NCI-H2171 treated with DMSO at 0.1 percent for 48 hours (cell line): ENCODE measurements around the gene ROPN1L.

Experiments used
- DNase-seq: peaks from one replicate; lab custom pipeline; 2025; lab: John Stamatoyannopoulos, UW

ROPN1L gene

DNA sequence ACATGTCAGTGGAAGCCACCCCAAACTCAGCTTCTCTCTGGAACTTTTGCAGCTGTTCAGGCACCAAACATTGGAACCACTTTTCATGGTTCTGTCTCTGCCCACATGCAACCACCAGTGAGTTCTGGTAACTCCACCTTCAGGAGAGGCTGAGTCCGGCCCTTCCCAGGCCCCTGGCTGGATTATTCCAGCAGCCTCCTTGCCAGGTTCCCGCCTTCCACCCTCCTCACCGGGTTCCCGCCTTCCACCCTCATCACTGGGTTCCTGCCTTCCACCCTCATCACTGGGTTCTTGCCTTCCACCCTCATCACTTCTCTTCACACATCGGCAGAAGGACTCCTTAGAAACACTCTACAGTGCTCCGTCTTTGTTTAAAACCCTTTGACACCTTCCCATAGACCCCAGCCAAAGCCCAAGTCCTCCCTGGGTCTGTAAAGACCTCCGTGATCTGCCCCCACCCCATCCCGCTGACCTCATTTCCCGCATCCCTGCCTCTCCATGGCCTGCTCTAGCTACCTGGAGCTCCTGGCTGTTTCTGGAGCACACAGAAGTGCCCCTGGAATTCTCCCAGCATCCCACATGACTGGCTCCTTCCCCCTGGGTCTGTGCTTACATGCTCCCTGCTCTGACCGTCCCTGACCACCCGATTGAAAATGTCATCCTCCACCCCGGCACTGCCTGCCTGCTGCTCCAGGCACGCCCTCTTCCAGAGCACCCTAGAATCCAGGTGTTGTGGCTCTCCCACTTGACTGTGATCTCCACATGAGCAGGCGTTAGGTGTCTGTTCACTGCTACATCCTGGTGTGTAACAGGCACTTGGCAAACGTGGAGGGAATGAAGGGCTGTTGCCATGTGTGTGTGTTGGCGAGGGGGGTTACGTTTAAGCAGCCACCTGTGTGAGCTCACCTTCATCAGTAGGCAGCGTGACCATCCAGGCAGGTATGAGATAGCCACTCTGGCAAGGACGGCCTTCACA lies 17.7 kb downstream of the ROPN1L start:
- DNase-seq, result no peak

DNA sequence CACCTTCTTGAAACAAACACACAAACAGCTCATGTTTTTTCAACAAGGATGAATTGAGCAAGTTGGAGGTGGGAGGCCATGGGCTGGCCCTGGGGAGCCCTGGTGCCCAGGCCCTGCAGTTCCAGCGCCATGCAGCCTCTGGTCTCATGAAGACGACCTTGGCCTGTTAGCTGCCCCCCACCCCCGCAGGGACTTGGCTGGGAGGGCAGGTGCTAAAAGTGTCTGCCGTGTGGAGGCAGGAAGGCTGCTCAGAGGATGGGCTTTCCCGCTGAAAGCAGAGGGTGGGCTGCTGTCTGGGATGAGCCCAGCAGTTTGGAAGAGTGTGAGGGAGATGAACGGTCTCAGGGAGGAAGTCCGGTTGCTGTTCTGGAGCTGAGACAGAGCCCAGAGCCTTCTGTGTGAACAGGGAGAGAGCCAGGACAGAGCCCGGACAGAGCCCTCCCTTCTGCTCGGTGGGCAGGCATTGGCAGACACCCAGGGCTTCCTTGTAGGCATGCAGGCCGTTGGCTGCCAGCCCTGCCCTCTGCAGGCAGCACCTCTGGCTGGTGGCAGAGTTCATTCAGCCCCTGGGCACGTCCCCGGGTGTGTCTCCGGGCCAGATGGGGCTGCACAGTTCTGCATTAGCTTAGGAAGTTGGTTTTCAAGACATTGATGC lies 18.7 kb downstream of the ROPN1L start:
- no peak for DNase-seq

DNA sequence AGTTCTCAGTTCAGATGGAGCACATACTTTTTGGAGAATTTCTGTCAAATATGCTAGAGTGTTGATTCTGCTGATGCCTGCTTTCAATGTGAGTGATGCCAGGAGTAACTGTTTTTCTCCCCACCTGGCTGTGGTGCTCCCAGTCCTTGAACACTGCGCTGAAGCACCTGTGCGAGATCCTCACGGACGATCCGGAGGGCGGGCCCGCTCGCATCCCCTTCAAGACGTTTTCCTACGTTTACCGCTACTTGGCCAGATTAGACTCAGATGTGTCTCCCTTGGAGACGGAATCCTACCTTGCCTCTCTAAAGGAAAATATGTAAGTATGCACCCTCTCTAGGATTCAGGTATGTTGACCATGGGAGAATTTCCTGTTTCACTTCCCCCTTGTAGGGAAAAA lies 19.4 kb downstream of the ROPN1L start:
- no peak for DNase-seq

DNA sequence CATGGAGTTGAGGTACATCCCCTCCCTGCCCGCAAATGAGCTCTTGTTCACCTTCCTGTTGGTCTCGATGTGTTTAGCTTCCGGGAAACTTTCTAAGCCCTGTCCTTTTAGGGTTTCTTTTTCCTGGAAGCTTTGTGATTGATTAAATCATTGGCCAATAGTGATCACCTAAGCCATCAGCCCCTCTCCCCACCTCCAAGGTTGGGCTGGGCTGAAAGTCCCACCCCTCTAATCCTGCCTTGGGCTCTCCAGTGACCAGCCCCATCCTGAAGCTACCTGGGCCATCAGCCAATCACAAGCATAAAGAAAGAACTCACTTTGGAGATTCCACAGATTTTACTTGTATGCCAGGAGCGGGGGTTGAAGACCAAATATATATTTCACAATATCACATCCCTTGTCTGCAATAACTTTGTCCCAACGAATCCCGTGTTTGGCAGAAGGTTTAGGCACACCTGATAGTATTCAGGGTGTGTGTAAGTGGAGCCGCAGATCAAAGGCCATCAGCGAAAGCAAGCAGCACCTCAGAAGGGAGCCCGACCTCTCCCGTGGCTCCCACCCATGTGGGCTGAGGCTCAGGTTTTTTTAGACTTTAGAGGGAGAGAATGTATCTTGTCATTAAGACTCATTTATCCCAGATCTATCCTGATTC lies 20.4 kb downstream of the ROPN1L start:
- DNase-seq, result no peak

DNA sequence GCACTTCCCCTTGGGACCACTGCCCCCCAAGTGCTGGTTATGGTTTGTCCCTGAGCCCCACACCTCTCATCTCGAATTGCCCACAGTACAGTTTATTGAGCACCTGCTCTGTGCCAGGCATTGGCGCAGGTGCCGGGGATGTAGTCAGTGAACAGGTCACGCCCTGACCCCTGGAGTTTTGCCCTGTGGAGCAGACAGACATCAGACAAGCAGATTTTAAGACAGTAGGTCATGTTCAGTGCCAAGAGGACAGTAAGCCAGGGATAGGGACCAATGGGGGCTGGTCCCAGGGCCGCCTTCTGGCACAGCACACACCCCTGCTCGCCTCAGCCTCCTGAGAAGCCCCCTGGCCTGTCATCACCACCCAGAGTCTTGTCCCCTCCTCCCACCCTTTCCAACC lies 21.9 kb downstream of the ROPN1L start:
- DNase-seq, result no peak

DNA sequence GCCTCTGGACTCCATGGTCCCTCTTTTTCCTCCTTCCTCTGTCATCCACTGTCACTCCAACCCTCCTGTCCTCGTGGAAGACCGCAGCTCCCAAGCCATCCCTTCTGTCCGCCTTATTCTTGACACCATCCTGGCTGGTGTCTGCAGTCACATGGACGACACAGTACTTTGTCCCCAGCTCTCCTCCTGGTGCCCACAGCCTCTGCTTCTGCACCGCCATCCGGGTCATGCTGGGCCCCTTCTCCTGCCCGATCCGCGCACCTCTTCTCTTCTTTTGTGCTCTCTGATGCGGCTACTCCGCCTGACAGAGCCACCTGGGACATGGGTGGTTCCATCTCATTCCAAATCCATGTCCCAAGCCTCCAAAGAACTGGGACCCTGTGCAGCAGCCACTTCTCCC lies 22.5 kb downstream of the ROPN1L start:
- no peak for DNase-seq

DNA sequence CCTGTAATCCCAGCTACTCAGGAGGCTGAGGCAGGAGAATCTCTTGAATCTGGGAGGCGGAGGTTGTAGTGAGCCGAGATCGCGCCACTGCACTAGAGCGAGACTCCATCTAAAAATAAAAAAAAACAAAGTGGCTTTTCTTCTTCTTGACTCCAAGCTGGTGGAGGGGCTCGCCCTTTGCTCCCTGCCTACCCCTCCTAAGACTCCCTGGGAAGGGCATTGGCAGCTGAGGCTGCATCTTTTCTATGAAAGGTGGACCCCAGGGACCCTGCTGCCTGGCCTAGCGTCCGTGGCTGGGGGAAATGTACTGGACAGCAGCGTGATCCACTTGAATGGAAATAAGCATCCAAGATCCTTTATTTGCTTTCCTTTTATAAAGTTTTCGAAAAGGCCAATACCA lies 24.0 kb downstream of the ROPN1L start:
- DNase-seq, result no peak

DNA sequence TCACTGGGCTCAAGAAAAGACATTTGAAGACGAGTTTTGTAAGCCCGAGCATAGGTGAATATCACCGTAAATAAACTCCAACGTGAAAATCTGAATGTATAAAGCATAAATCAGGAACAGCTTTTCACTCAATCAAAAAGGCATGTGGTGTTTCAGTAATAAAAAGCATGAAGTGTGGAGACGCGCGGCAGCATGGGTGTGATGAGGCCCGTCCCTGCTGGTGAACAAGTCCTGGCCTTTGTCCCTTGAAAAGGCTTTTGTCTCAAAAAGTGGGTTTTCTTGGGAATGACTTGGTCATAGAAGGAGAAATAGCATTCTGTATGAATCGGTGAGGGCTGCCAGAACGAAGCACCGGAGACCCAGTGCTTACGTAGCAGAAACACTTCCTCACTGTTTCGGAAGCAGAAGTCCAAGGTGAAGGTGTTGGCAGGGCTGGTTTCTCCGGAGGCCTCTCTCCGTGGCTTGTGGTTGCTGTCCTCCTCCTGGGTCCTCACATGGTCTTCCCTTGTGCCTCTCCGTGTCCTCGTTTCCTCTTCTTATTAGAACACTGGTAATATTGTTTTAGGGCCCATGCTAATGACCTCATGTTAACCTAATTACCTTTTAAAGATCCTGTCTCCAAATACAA lies 24.9 kb downstream of the ROPN1L start:
- DNase-seq, result no peak

DNA sequence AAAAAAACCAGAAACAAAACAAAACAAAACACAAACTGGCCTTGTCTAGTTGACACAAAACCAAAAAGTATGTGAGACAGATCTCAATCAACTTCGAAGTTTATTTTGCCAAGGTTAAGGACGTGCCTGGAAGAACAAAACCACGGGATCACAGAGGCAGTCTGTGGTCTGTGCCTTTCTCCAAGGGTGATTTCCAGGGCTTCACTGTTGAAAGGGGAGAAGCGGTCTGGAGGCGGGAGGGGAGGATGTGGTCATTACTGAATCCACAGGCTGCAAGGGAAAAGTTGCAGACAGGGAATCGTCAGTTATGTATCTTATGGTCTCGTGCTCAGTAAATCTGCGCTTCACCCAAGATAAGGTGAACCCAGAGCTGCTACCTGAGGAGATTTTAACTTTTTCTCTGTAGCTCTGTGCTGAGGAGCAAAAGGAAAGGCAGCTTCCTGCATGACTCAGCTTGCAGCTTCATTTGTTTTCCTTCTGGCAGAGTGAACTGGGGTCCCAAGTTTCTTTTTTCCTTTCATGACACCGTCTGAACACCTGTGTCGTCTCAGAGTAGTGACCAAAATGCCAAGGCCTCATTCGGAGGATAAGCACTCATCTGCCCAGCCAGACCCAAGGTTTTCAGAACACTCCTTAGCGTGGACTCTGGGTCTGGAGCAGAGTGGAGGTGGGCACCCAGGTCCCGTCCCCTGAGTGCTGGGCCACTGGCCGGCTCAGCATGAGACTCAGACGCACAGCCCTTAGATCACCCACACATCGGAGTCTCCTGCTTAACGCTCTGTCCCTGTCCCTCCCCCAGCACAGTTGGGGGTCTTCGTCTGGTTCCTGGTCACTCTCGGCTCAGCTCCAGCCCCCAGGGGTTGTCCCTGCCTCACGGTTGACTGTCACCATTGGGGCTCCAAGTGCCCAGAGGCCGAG lies 25.9 kb downstream of the ROPN1L start:
- no peak for DNase-seq

DNA sequence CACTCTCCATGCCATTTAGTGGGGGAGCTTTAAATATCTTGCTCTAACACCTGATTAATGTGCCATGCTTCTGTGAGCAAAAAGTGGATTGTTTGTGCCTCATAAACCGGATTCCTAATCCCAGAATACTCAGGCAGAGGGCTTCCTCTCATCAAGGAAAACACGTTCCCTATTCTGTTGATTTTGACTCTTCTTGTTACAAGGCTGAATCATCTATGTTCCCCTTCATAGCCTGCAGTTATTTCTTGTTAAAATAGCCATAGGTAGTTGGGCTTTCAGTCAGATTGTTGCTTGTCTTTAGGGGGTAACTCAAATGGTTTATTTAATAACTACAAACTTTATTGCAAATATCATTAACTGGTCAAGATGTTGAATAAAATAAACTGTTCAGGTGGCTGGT lies 26.6 kb downstream of the ROPN1L start:
- DNase-seq, result no peak

DNA sequence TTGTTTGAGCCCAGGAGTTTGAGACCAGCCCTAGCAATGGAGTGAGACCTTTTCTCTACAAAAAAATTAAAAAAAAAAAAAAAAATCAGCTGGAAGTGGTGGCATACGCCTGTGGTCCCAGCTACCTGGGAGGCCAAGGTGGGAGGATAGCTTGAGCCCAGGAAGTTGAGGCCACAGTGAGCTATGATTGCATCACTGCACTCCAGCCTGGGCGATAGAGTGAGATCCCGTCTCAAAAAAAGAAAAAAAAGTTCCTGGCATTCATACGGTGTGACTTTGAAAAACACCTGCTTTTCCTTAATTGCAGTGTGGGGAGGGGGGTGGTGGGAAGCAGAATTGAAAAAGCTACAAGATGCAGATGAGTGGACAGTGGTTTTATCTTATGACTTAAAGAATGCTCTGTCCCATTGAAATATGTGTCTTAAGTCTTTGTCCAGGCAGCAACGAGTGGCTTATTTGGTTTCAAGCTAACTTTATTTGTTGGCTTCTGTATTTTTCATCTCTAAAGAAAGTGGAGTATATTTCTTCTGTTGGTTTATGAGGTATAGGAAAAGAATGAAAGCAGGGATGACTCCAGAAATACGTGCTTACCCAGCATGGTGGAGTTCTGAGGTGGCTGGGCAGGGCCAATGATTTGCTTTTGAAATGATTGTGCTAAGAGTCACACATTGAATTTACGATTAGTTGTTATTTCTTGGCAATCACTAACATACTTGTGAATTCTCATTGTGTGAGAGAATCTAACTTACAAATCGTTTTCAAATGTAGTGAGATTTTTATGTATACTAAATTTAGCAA lies 27.8 kb downstream of the ROPN1L start:
- no peak for DNase-seq

DNA sequence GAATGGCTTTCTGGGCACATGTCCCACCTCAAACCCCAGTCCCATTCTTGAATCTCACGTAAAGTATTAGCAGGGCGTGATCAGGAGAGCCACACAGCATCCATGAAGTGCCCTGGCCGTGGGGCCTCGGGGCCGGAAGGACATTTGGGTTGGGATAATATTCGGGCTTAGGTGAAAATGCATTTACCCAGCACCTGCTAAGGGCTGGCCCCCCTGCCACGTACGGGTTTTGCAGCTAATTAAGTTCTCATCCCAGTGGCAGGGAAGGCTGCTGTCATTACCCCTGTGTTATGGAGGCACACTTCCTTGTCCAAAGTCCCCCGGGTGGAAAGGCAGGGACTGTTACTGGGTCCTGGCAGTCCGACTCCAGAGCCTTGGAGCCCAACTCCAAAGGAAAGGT lies 29.0 kb downstream of the ROPN1L start:
- DNase-seq, result no peak

DNA sequence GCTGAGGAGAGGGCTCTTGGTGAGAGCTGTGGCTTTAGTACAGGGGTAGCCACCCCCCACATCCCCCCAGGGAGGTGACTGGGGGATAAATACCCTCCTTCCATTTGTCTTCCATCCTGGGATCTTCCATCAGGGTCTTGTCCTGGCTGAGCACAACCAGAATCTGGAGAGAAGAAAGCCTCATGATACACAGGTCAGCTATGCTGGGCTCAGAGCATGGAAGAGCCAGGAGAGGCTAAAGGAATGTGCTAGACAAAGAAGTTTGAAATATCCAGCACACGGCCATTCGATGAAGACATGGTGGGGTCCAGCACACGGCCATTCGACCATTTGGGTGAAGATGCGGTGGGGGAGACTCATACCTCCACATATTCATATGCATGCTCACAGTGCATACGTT lies 30.0 kb downstream of the ROPN1L start:
- DNase-seq, result no peak

DNA sequence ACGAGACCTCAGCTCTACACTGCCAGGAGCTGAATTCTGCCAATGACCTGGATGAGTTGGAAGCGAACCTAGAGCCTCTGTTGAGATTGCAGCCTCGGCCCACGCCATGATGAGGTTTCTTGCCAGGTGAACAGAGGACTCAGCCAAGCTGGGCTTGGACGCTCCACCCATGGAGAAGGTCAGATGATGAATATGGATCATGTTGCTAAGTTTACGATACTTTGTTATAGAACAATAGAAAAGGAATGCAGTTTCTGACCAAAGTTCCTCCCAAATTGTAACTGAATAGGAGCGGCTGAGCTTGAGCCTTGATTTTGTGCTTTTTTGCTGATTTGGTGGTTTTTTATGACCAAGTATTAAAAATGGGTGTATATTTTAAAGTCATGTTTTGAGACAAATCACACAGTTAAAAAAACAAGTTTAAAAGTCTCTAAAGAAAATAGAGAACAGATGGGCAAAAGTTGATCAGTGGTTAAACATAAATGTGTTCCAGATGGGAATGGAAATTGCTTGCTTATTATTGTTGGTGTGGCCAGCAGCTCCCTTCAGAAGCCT lies 32.9 kb downstream of the ROPN1L start:
- peak; percentile 33 for DNase-seq

DNA sequence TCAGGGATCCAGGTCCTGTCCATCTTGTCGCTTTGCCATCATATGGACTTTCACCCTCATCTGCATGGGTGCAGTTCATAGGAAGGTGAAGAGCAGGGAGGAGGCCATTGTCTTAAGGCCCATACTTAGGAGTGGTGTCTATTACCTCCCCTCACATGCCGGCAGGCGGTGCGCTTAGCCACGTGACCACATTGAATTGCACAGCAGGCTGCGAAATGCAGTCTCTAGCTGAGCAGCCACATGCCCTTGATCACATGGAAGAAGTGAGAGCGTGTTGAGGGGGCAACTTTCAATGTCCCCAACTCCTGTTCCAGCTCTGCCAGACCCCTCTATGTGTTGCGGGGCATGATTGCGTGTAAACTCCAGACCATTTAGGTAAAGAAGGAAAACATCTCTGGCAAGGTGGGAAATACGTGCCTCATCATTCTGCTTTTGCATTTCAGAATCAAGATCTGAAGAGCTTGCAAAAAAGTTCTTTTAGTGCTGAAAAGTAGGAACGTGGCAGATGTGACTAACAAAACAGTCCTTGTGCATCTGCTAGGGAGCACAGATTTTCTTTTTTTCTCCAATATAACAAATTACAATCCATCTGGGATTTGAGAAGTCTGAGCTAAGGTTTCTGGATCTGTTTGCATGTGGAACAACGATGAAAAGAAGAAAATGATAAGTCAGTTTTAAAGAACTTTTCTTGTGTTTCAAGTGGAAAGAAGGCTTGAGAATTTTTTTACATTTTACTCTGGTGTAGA lies 34.4 kb downstream of the ROPN1L start:
- DNase-seq, result peak; percentile 65

DNA sequence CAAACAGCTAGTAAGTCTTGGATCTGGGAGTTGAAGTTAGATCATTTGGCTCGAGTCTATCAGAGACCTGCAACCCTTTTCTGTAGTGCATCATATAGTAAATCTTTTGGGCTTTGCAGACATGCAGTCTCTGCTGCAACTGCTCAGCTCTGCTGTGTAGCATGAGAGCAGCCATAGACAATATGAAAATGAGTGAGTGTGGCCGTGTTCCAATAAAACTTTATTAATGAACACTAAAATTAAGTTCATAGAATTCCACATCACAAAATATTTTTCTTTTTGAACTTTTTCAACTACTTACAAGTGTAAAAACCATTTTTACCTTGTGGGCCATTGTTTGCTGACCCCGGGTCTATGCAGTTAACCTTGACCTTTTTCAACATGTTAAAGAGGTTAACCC lies 35.2 kb downstream of the ROPN1L start:
- no peak for DNase-seq

DNA sequence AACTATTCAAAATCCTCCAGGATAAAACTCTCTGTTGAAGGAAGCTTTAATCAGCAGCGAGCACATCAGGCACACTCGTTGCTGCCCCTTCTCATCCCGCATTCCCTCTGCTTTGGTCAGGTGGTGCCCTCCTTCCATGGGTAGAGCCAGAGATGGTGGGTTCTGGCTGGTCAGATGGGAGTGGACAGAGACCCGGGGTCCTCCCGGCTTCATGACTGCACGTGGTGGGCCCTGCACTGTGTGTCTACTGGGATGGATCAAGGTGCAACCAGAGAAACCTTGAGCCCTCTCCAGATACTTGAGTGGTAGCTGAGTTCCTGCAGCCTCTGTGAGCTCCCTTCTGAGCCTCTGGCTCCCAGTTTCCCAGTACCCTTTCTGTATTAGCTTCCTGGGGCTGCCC lies 36.3 kb downstream of the ROPN1L start:
- no peak for DNase-seq

DNA sequence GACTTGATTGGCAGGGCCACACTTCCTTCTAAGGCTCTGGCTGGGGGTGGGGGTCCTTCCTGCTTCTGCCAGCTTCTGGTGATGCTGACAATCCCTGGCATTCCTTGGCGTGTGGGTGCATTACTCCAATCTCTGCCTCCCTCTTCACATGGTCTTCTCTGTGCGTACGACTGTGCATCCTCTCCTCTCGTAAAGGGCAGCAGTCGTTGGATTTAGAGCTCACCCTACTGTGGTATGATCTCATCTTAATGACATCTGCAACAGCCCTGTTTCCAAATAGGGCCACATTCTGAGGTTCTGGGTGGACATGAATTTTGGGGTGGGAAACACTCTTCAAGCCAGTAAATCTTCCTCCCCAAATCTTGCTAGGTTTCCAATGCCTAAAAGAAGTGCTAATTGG lies 36.8 kb downstream of the ROPN1L start:
- no peak for DNase-seq

DNA sequence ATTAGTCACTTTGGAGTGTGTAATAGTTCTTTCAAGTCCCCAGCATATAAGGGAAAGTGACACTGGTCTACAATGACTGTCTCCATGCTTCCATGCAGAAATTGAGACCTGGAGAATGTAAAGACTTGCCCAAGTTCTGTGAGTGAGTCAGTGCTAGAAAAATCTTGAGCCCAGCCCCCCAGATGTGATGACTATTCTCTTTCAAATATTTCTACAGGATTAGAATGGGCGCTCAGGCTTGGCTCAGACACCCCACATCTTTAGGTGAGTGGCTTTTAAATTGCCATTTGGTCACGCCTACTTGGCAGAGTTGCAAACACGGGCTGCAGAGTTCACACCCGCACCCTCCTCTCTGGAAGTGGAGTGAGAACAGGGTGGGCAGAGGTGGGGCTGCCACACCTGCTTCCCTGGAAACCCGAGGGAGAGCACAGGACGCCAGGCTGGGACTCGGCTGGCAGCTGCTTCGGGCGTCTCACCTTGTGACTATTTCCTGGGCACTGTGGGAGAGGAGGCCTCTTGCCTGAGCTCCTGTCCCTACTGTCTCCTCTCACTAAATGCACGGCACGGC lies 37.6 kb downstream of the ROPN1L start:
- peak; percentile 76 for DNase-seq
